ENCODE results near the gene WNK2.

The WNK2 gene

DNA sequence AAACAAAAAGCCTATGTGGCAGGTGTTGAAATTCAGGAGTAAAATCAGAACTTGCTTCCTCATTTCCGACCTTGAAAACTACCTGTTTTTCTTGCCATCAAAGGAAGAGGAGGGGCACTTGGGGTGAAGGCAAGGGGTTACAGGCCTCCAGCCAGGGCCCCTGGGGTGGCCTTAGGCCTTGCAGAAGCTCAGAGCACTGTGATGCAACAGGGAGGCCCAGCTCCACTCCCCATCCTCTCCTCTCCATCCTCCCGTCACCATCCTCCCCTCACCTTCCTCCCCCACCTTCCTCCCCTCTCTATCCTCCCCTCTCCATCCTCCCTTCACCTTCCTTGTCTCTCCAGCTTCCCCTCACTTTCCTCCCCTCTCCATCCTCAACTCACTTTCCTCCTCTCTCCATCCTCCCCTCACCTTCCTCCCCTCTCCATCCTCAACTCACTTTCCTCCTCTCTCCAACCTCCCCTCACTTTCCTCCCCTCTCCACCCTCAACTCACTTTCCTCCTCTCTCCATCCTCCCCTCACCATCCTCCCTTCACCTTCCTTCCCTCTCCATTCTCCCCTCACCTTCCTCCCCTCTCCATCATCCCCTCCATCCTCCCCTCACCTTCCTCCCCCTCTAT lies 111.6 kb downstream of the WNK2 start:
- no peak for DNase-seq (ENCODE audit: low read depth)
- no peak for TF ChIP-seq CTCF (IDR thresholded peaks at IDR 0.05; ENCODE audit: control insufficient read depth, insufficient read depth, low read depth, low read length, missing control alignments)

DNA sequence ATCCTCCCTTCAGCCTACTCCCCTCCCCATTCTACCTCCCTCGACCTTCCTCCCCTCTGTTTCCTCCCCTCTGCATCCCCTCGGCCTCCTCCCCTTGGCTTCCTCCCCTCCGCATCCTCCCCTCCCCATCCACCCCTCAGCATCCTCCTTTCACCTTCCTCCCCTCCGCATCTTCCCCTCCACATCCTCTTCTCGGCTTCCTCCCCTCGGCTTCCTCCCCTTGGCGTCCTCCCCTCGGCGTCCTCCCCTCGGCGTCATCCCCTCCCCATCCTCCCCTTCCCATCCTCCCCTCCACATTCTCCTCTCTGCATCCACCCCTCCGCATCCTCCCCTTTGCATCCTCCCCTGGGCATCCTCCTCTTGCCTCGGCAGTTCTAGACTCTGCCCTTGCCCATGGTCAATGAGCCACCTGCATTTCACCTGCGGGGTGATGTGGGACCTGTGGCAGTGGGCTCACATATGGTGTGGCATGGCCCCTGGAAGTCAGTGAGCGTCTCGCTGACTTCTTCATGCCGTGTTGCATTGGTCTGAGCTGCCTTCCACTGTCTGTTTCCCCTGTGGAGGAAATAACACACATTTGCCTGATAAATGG lies 113.0 kb downstream of the WNK2 start:
- no peak overlapping the region for H3K4me3 ChIP-seq (ENCODE audit: control insufficient read depth, low read depth, low read length)
- no peak for DNase-seq (ENCODE audit: low read depth)
- no peak for TF ChIP-seq CTCF (IDR thresholded peaks at IDR 0.05; ENCODE audit: control insufficient read depth, insufficient read depth, low read depth, low read length, missing control alignments)

More for the DNA sequence above, 111.6 kb downstream of the WNK2 start:
- H3K4me3 ChIP-seq (ENCODE audit: control insufficient read depth, low read depth, low read length): no peak overlapping the region

DNA sequence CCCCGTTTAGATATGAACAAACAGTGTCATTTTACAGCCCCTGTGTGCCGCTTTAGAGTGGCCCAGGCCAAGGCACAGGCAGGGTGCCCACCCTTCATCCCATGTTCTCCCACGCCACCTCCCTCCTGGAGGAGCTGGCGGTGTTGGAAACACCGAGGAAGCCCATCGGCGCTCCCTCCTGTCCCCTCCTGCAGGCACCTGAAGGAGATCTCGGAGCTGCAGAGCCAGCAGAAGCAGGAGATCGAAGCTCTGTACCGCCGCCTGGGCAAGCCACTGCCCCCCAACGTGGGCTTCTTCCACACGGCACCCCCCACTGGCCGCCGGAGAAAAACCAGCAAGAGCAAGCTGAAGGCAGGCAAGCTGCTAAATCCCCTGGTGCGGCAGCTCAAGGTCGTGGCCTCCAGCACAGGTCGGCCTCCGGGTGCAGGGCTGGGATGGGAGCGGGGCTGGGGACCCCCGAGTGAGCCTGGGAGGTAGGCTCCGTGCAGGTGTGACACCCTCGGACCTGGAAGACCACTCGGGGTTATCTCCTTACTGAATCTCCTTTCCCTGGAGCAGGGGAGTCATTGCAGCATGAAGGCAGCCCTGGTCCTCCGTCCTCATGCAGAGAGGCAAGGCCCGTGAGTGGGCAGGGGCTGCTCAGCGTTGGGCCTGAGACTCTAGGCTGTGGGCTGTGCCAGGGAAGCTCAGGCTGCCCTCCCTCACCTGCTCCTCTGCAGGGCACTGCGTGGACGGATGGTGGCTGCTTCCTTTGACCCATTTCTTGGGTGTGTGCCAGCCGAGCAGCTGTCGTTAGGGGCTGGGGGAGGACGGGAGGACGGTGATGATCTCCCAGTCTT lies 113.9 kb downstream of the WNK2 start:
- DNase-seq (ENCODE audit: low read depth): no peak
- H3K4me3 ChIP-seq (ENCODE audit: control insufficient read depth, low read depth, low read length): no peak overlapping the region
- TF ChIP-seq CTCF (IDR thresholded peaks at IDR 0.05; ENCODE audit: control insufficient read depth, insufficient read depth, low read depth, low read length, missing control alignments): no peak

- no peak for TF ChIP-seq CTCF (IDR thresholded peaks at IDR 0.05; ENCODE audit: control insufficient read depth, insufficient read depth, low read depth, low read length, missing control alignments)
- no peak for DNase-seq (ENCODE audit: low read depth)
- no peak overlapping the region for H3K4me3 ChIP-seq (ENCODE audit: control insufficient read depth, low read depth, low read length)
Observed at GRCh38 chr9:93298498-93299417, 114.8 kb downstream of the WNK2 start.

DNA sequence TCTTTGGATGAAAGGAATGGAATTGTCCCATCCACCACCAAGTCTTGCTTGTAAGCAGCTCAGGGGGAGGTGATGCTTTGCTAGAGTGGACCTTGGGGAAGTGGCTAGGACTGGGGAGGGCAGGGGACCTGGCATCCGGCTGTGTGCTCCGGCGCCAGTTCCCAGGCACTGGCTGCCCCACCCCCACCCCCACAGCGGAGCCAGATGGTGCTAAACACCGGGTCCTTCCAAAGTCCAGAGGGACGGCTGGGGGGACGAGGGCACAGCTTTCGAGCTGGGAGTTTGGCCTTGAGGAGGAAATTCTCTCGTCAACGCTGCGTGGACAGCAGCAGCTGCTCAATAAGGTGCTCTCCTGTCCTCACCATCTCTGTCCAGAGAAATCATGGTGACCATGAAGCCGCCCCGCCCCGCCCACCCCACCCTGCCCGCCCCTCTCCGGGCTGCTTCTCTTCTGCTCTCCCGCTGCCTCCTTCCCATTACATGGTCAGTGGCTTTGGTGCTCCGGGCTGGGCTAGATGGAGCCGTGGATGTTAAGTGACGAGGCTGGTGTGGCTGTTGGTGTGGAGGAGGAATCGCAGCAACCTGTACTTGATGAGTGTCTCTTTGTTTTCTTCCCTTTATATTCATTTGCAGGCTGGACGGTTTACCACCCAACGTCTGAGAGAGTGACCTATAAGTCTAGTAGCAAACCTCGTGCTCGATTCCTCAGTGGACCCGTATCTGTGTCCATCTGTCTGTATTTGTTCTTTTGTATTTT lies 115.7 kb downstream of the WNK2 start:
- DNase-seq (ENCODE audit: low read depth): no peak
- H3K4me3 ChIP-seq (ENCODE audit: control insufficient read depth, low read depth, low read length): no peak overlapping the region
- TF ChIP-seq CTCF (IDR thresholded peaks at IDR 0.05; ENCODE audit: control insufficient read depth, insufficient read depth, low read depth, low read length, missing control alignments): no peak

Measured in AG09309 (cell line).